Activated T-helper 1 cell treated with anti-CD3 and anti-CD28 coated beads, Interleukin-2, amount 50 U/mL, for 16 hours (primary cell): Measurements from ENCODE around the gene CD55.

ENCODE experiments used
- DNase-seq, 2 donors: peaks; one replicate each; pipeline ENCODE4 v3.0.0-alpha.2; 2020; ENCODE audit warnings: low read depth in 1 of 2, low spot score in 1 of 2

The CD55 gene

DNA sequence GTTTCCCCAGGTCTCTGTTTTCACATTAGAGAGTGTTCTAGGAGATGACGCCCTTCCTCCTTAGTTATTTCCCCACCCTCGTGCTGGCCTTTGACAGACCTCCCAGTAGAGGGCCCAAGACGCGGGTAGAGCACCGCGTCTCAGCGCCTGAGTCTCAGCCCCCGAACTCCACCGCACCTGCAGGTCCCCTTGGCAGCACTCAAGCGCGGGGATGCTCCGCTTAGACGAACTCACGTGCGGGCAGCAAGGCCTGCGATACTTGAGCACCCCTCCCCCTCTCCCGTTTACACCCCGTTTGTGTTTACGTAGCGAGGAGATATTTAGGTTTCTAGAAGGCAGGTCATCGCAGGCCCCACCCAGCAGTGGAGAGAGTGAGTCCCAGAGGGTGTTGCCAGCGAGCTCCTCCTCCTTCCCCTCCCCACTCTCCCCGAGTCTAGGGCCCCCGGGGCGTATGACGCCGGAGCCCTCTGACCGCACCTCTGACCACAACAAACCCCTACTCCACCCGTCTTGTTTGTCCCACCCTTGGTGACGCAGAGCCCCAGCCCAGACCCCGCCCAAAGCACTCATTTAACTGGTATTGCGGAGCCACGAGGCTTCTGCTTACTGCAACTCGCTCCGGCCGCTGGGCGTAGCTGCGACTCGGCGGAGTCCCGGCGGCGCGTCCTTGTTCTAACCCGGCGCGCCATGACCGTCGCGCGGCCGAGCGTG, at the start of gene CD55:
Gene CD55 (plus strand): TSS at position 600 of the 711 bp plus-strand sequence. CDS start 88 bp downstream, at position 688.
- DNase-seq, result peak; percentile 96

DNA sequence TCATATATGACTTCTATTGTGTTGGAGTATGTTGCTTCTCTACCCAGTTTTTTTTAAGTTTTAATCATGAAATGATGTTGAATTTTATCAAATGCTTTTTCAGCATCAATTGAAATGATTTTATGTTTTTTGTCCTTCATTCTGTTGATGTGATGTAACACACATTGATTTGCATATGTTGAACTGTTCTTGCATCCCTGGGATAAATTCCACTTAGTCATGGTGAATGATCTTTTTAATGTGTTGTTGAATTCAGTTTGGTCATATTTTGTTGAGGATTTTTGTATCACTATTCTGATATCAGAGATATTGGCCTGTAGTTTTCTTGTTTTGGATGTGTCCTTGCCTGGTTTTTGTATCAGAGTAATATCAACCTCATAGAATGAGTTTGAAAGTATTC, 46.6 kb upstream of the CD55 start:
- no peak for DNase-seq

DNA sequence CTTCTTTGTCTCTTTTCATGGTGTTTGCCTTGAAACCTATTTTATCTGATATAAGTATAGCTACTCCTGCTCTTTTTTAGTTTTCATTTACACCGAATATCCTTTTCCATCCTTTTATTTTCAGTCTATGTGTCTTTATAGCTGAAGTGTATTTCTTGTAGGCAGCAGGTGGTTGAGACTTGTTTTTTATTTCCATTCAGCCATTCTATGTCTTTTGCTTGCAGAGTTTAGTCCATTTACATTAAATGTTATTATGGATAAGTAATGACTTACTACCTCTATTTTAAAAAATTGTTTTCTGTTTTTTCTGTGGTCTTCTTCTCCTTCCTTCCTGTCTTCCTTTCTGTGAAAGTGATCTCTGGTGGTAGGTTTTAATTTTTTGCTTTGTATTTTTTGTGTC, 45.0 kb upstream of the CD55 start:
- no peak for DNase-seq

GRCh38 chr1:207277241-207277640, 44.2 kb upstream of the CD55 start:
- no peak for DNase-seq

DNA sequence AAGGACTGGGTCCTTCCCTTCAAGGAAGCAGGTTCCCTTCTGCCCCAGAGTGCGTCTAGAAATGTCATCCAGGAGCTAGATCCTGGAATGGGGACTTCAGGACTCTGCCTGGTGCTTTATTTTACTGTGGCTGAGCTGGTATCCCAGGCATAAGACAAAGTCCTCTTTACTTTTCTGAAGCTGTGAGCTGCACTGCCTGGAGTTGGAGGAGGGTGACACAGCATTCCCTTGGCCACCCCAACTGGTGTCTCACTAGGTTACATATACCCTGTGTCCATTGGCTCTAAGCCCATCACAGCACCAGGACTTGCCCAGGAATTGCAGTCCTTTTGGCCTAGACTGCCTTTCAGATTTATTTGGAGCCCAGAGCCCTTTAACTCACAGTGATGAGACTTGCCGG, 41.8 kb upstream of the CD55 start:
- no peak for DNase-seq

DNA sequence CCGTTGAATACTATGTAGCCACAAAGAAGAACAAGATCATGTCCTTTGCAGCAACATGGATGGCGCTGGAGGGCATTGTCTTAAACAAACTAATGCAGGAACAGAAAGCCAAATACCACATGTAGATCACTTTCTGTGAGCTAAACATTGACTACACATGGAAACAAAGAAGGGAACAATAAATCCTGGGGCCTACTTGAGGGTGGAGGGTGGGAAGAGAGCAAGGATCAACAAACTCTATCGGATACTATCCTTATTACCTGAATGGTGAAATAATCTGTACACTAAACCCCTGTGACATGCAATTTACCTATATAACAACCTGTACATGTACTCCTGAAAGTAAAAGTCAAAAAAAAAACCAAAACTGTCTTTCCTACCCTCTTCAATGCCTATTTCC, 40.8 kb upstream of the CD55 start:
- no peak for DNase-seq

DNA sequence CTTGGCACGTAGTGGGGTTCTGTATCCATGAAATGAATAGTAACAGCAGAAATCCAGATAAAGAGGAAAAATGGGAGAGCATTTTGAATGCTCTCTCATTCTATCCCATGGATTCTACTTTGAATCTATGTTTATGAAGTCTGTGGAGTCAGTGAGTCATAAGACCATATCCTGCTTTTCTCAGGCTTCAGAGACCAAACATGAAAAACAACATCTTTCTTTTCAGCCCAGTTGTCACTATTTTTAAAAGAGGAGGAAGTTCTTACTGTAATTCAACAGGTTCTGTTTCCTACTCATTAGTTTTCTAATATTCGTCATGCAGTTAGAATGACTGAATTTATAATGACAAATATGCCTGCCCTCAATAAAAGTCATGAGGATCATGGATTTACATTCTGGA, 39.4 kb upstream of the CD55 start:
- no peak for DNase-seq

DNA sequence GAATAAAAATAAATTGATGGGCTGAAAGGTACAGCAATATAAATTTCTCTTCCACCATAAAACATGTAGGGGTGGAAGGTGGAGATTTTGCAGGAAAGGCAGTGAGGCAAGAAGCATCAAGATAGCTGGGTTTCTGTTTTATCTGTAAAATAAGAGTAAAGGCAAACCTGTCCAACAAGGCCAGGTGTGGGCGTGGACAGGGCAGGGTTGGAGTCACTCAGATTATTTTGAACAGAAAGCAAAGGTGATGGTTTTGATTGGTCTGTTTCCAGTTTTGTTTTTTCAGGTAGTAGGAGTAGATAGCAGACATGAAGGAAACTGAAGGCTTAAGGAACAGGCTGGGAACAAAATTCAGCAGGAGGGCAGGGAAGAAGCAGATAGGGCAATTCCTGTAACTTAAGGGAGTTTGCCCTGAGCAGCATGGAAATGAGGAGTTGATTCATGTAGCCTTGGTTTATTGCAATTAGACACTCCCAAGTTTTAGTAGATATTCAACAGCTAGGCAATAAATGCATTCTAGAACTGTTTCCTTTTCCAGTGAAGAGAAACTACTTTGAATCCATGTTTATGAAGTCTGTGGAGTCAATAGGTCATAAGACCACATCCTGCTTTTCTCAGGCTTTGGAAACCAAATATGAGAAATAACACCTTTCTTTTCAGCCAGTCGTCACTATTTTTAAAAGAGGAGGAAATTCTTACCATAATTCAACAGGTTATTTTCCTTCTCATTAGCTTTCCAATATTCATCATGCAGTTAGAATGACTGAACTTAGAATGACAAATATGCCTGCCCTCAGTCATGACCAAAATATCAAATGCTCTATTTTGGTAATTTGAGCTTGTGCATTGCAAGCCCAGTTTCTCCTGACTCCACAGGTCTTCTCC, 38.7 kb upstream of the CD55 start:
- DNase-seq, result no peak

- DNase-seq, result no peak
These were observed 38.1 kb upstream of the CD55 start for GRCh38 chr1:207283421-207283820.

GRCh38 chr1:207284209-207284897, 37.1 kb upstream of the CD55 start:
- no peak for DNase-seq

- DNase-seq, result no peak
These were observed 34.6 kb upstream of the CD55 start for GRCh38 chr1:207286786-207287468.

GRCh38 chr1:207288315-207288714, 33.2 kb upstream of the CD55 start:
- DNase-seq, result no peak

DNA sequence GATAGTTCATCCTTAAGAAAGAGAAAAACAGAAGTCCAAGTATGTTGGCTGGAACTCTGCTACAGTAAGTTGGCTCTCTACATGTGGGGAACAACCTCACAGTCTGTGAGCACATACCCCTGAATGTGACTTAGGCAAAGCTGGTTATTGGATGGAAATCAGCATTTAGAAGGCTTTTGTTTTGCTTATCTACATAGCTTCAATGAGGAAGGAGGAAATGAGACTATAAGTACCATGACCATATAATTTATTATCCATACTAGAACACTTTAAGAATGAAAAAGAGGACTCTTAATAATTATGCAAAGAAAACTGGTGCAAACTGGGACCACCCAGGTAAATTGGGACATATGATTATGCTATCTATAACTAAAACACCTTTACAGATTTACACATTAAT, 31.7 kb upstream of the CD55 start:
- no peak for DNase-seq

GRCh38 chr1:207291723-207292122, 29.8 kb upstream of the CD55 start:
- DNase-seq, result no peak

DNA sequence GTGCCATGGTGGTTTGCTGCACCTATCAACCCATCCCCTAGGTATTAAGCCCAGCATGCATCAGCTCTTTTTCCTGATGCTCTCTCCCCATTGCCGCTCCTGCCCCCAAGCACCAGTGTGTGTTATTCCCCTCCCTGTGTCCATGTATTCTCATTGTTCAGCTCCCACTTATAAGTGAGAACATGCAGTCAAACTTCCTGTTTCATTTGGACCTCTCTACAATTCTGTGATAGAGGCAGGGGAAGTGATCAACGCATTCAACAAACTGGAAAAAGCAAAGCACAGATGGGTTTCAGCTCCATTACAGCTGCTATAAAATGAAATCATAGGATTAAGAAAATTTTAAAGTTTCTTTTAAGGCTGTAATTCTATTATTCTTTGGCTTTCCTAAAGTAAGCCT, 23.3 kb upstream of the CD55 start:
- DNase-seq, result no peak

DNA sequence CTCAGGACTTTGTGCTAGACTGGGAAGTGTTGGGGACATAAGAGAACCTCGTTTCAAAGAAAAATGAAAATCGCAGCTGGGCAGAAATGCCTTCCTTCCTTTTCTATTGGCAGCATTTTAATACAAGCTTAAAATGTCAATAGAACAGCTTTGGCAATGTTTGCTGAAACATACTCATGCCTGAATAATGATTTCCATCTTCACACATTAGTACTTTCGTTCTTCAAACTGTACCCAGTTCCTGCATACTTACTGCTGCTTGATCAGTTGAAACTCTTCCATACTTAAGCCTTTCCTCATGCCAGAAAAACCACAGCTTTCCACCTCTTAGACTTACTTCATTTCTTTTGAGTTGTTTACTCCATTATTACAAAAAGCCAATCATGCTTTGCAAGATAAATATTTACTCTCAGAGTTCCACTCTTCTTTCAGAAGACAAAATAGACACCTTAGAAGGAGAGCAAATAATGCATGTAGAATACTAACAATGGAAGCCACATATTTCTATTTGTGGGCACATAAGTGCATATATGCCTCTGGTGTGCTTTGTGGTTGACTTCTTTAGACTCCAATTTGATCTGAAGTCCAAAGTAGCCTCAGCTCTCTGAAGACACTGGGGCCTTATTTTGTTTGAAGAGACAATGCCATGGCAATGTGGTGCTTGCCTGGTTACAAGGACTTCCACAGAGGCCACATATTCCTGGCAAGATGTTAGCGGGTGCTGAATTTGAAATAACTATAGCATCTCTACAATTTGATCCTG, 22.7 kb upstream of the CD55 start:
- DNase-seq, result no peak

- no peak for DNase-seq
These were observed 20.5 kb upstream of the CD55 start for GRCh38 chr1:207300970-207301369.

DNA sequence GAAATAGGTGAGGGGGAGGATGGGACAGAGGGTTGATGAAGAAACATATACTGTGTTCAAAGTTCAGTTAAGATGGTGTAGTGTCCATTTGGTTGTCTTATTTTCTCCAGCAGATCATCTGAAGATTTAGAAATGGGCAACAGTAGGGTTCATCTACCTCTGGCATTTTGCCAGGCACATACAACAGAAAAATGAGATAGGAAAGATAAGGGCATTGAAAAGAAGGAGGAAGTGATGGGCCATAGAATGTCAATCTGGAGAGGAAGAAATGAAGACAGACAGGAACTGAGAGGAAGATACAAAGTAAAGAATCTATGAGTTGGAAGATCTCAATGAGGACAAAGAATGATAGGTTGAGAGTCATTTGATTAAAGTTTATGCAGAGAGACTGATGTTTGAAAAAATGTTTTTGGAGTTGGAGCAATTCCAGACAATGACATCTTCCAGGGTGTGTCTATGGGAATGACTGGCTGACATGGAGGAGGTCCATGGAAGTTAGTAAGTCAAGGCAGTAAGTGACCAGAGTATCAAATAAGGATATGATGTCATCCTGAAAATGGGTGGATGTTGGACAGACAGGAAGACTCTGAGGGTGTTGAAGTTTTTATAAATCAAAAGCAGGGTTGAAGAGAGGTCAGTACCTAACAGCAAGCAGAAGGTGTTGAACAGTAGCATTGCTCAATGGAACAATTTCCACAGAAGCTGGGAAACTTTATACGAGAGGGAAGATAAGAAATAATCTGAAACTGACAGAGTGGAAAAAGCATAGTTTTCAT, 18.7 kb upstream of the CD55 start:
- DNase-seq, result no peak

DNA sequence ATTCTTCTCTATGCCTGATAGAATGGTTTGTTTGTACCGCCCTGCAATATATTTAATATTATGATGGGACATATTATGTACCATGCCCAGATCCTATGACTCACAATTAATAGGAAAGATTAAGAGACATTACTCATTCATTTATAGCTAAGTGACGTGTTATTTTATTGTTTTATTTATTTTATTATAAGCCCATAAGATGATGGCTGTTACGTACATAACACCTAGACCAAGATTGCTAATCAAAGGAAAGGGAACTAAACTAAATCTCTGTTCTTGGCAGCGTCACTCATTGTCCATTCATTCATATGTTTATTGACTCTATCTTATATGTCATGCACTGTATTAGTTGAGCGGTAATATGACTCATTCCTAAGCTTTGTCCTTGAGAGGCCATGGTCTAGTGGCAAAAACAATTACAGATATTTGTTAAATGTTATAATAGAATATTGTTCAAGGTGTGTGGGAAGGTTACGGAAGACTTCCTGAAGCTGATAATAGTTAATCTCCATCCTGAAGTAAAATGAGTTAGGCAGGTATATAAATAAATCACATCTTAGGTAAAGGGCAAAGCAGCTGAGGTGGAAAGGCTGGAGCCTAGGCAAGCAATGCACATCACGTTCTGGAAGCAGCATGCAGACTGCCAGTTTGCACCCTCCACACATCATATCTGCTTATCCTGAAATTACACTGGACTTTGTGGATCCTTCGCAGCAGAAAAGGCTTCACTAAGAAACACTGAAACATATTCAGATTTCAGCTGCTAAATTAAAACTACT, 16.6 kb upstream of the CD55 start:
- DNase-seq, result no peak
